OCI-LY3 (cell line): ENCODE data around the gene LRRC32.

ENCODE experiments used
- H2AFZ ChIP-seq: fragments of 200-600, 300-600 bp; shearing (Covaris generic); 2 replicates; pipeline ENCODE4 v1.6.0; 2014; ENCODE audit warnings: antibody characterized with exemption, low read depth, low read length
- H3K27ac ChIP-seq: fragments of 200-600, 300-600 bp; sonication (generic); 2 replicates; pipeline ENCODE4 v1.5.1; 2014; ENCODE audit warnings: mild to moderate bottlenecking, low read length, moderate library complexity, mixed read lengths
- H3K27me3 ChIP-seq: fragments of 200-600, 300-600 bp; sonication (generic); 2 replicates; pipeline ENCODE4 v1.6.1; 2014; ENCODE audit warnings: low read depth, low read length, mixed read lengths
- H3K36me3 ChIP-seq: fragments of 200-600, 300-600 bp; sonication (generic); replicated peaks from 2 replicates; pipeline ENCODE3; 2014; ENCODE audit warnings: low read depth, low read length, mixed read lengths
- H3K4me1 ChIP-seq: fragments of 300-600, 200-600 bp; sonication (generic); 2 replicates; pipeline ENCODE4 v1.6.1; 2014; ENCODE audit warnings: low read length, mixed read lengths
- H3K4me2 ChIP-seq: fragments of 200-600, 300-600 bp; sonication (generic); 2 replicates; pipeline ENCODE4 v1.6.1; 2014; ENCODE audit warnings: low read length, mixed read lengths
- H3K4me3 ChIP-seq: fragments of 300-600, 200-600 bp; sonication (generic); 2 replicates; pipeline ENCODE4 v1.5.1; 2014; ENCODE audit warnings: antibody characterized with exemption, mild to moderate bottlenecking, low read length, moderate library complexity
- H3K79me2 ChIP-seq: fragments of 300-600, 200-600 bp; shearing (Covaris generic); 2 replicates; pipeline ENCODE4 v1.6.1; 2014; ENCODE audit warnings: mild to moderate bottlenecking, low read length, mixed read lengths
- H3K9ac ChIP-seq: fragments of 300-600, 200-600 bp; shearing (Covaris generic); 2 replicates; pipeline ENCODE4 v1.6.0; 2014; ENCODE audit warnings: mild to moderate bottlenecking, low read length, moderate library complexity
- H3K9me3 ChIP-seq: fragments of 200-600, 300-600 bp; shearing (Covaris generic); 2 replicates; pipeline ENCODE4 v1.6.1; 2014; ENCODE audit warnings: low read length, mixed read lengths; ENCODE audit not compliant: insufficient read depth
- H4K20me1 ChIP-seq: fragments of 200-600, 300-600 bp; sonication (generic); 2 replicates; pipeline ENCODE4 v1.6.1; 2016; ENCODE audit warnings: low read length, mixed read lengths; ENCODE audit not compliant: insufficient read depth
- EZH2phosphoT487 ChIP-seq: fragments of 200-600 bp; shearing (Covaris generic); IDR thresholded peaks from 2 replicates; pipeline ENCODE4 v1.6.1; 2018; ENCODE audit warnings: antibody characterized with exemption, mixed run types, low read depth
- TF ChIP-seq, protein P1 (sequence below): fragments of 200-600, 300-600 bp; sonication (generic); IDR thresholded peaks from 2 replicates; pipeline ENCODE4 v1.5.1; 2014; ENCODE audit warnings: antibody characterized with exemption, low read length, low read depth

The LRRC32 gene

GRCh38 chr11:76623884-76624419 is 46.6 kb downstream of the LRRC32 start:
- TF ChIP-seq EZH2phosphoT487: no peak
- TF ChIP-seq, protein P1, sequence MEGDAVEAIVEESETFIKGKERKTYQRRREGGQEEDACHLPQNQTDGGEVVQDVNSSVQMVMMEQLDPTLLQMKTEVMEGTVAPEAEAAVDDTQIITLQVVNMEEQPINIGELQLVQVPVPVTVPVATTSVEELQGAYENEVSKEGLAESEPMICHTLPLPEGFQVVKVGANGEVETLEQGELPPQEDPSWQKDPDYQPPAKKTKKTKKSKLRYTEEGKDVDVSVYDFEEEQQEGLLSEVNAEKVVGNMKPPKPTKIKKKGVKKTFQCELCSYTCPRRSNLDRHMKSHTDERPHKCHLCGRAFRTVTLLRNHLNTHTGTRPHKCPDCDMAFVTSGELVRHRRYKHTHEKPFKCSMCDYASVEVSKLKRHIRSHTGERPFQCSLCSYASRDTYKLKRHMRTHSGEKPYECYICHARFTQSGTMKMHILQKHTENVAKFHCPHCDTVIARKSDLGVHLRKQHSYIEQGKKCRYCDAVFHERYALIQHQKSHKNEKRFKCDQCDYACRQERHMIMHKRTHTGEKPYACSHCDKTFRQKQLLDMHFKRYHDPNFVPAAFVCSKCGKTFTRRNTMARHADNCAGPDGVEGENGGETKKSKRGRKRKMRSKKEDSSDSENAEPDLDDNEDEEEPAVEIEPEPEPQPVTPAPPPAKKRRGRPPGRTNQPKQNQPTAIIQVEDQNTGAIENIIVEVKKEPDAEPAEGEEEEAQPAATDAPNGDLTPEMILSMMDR: no peak
- Histone ChIP-seq H2AFZ (no peak overlapping the region), H3K4me1 (peaks cover 29% of the 10 kb centered on the region), H3K4me3 (no peak overlapping the region), H3K9ac (no peak overlapping the region), H3K36me3 (peaks cover 11% of the 10 kb centered on the region), H4K20me1 (no peaks in the 10 kb centered on the region), H3K79me2 (no peaks in the 10 kb centered on the region), H3K27ac (no peak overlapping the region), H3K9me3 (peaks cover 10% of the 10 kb centered on the region; the same call in 1 of the 2 replicates), H3K27me3 (peaks cover 14% of the 10 kb centered on the region), H3K4me2 (no peak overlapping the region)

- no peaks in the 10 kb centered on the region for H3K79me2 ChIP-seq
- H3K9me3 ChIP-seq: peaks cover 10% of the 10 kb centered on the region; the same call in 1 of the 2 replicates
- peaks cover 11% of the 10 kb centered on the region for H3K36me3 ChIP-seq
- no peak overlapping the region for H3K4me2 ChIP-seq
- H3K27ac ChIP-seq: no peak overlapping the region
- H3K4me1 ChIP-seq: peaks cover 23% of the 10 kb centered on the region
- no peak for TF ChIP-seq EZH2phosphoT487
- TF ChIP-seq, protein P1: no peak
- no peaks in the 10 kb centered on the region for H4K20me1 ChIP-seq
- H2AFZ ChIP-seq: no peak overlapping the region
- H3K4me3 ChIP-seq: no peak overlapping the region
- no peak overlapping the region for H3K9ac ChIP-seq
- H3K27me3 ChIP-seq: peaks cover 19% of the 10 kb centered on the region
Measured at GRCh38 chr11:76623171-76623883, 47.2 kb downstream of the LRRC32 start.

- Histone ChIP-seq H3K9me3 (peaks cover 10% of the 10 kb centered on the region; the same call in 1 of the 2 replicates), H3K4me3 (no peak overlapping the region), H3K9ac (no peak overlapping the region), H3K27me3 (peaks cover 26% of the 10 kb centered on the region), H3K36me3 (peaks cover 11% of the 10 kb centered on the region), H3K4me1 (peaks cover 16% of the 10 kb centered on the region), H4K20me1 (no peaks in the 10 kb centered on the region), H3K4me2 (no peak overlapping the region), H3K79me2 (no peaks in the 10 kb centered on the region), H3K27ac (no peak overlapping the region), H2AFZ (no peak overlapping the region)
- TF ChIP-seq, protein P1: no peak
- no peak for TF ChIP-seq EZH2phosphoT487
Measured at GRCh38 chr11:76622493-76623094, 48.0 kb downstream of the LRRC32 start.

DNA sequence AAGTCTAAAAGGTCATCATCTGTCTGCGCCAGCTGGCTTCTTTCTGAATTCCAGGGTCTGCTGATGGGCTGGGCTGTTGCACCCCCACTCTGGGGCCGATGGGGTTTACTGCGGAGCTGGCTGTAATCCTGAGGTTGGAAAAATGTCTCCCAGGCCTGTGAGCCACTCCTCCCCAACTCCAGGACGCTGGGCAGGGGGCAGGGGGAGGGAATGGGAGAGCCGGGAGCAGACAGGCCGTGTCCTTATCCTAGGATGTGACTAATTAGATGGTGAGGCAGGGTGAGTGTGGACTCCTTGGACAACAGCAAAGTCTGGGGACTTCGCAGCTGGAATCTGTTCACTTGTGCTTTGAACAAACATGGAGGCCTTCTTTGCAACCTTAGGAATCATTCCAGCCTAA is 48.7 kb downstream of the LRRC32 start:
- peaks cover 10% of the 10 kb centered on the region; the same call in 1 of the 2 replicates for H3K9me3 ChIP-seq
- H3K27me3 ChIP-seq: peaks cover 26% of the 10 kb centered on the region
- TF ChIP-seq, protein P1: no peak
- no peak for TF ChIP-seq EZH2phosphoT487
- H3K4me2 ChIP-seq: no peak overlapping the region
- no peak overlapping the region for H2AFZ ChIP-seq
- H3K79me2 ChIP-seq: no peaks in the 10 kb centered on the region
- no peak overlapping the region for H3K9ac ChIP-seq
- H3K27ac ChIP-seq: no peak overlapping the region
- H4K20me1 ChIP-seq: no peaks in the 10 kb centered on the region
- no peak overlapping the region for H3K4me3 ChIP-seq
- H3K36me3 ChIP-seq: peaks cover 11% of the 10 kb centered on the region
- peaks cover 8% of the 10 kb centered on the region for H3K4me1 ChIP-seq
